Left lobe of liver (tissue), 2 donors: ENCODE results near the gene CST9. TPM values are rescaled to one million over a fixed set of nuclear protein-coding genes. Genes with fewer than 3 reads are reported as not detected.
A peak's percentile ranks its signal among the peaks of the same experiment; 100 is the strongest.

Experiments
- ATAC-seq: fragments of 200-7000 bp; cut with Tn5 transposase; one replicate; pipeline ENCODE4 v1.9.1; 2020; ENCODE audit warnings: mild to moderate bottlenecking, moderate library complexity
- DNase-seq: peaks from one replicate; pipeline ENCODE4 v3.0.0-alpha.2; 2020; ENCODE audit warnings: low spot score
- total RNA-seq: library from RNA; stranded (reverse); gene quantifications from one replicate; pipeline ENCODE4 v1.2.1, GENCODE V29; 2021
- donor health status: DM: no; HTN: no; CAD: no; lungs with moderate emphysema.
- donor health status: DM: no; HTN: yes; CAD: no.

The CST9 gene
- total RNA-seq: not detected

GRCh38 chr20:23605867-23606651, at the start of gene CST9:
Gene CST9 (minus strand): TSS chr20:23605917. CDS start chr20:23605864, 53 bp downstream.
- ATAC-seq (no peak), DNase-seq (no peak)

- DNase-seq (peak; percentile 38), ATAC-seq (no peak)
Observed at GRCh38 chr20:23654717-23655116, 49.0 kb upstream of the CST9 start.

DNA sequence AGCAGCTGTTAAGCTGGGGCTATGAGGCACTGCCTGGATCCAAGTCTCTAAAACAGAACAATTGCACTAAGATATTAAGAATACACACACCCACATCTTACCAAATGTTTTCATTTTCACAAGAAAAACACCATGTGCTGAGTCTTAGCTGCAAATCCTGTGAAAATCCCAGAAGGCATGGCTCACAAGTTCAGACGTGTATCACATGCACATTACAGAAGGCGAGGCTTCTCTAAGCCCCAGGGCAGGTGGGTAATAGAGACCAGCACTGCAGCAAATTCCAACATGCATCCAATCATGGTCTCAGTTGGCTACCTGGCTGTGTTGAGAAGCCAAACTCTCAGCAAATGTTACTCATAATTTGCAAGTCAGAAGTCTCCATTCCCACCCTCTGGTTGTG, 48.3 kb upstream of the CST9 start:
- ATAC-seq (no peak), DNase-seq (no peak)

- DNase-seq (peak; percentile 23), ATAC-seq (no peak)
Observed at GRCh38 chr20:23653400-23653938, 47.8 kb upstream of the CST9 start.

DNA sequence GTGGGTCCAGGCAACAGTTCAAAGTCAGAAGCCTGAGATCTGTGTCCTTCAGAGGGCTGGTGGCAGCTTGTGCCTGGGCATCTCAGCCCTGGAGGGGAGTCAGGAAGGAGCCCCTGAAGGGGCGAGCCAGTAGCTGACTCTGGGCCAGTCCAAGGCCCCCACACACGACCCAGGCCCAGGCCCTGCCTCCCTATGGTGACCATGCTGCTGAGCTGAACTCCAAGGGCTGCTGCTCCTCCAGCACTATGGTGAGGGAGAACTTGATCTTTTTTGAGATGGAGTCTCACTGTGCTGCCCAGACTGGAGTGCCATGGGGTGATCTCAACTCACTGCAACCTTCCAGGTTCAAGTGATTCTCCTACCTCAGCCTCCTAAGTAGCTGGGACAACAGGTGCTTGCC, 47.2 kb upstream of the CST9 start:
- ATAC-seq (no peak), DNase-seq (peak; percentile 33)

DNA sequence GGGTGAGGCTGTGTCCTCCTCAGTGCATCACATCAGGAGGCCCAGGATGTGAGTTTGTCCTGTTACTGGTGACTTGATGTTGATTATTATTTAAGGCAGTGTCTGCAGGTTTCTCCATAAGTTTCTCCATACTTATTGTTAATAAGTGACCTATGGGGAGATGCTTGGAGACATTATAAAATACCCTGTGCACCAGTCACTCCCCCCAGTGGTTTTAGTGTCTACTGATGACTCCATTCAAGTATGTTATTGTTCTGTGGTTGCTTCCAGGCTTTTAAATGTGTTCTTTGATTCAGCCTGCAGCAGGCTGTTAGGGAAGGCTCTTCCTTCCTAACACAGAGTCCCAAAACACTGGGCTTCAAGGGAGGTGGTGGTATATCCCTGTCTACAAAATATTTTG, 46.7 kb upstream of the CST9 start:
- DNase-seq (no peak), ATAC-seq (no peak)

DNA sequence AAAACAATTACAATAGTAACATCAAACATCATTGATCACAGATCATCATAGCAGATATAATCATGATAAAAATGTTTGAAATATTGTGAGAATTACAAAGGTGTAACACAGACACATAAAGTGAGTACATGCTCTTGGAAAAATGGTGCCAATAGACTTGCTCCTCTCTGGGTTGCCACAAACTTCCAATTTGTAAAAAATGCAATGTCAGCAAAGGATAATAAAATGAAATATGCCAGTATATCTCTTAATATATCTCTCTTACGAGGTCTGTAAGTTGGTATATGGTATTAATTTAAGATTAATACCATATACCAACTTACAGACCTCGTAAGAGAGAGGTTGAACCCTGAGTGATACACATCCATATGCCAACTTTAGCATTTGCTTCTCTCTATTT, 45.4 kb upstream of the CST9 start:
- DNase-seq (no peak), ATAC-seq (no peak)

- no peak for DNase-seq
- ATAC-seq: no peak
Observed at GRCh38 chr20:23649830-23650417, 44.2 kb upstream of the CST9 start.

DNA sequence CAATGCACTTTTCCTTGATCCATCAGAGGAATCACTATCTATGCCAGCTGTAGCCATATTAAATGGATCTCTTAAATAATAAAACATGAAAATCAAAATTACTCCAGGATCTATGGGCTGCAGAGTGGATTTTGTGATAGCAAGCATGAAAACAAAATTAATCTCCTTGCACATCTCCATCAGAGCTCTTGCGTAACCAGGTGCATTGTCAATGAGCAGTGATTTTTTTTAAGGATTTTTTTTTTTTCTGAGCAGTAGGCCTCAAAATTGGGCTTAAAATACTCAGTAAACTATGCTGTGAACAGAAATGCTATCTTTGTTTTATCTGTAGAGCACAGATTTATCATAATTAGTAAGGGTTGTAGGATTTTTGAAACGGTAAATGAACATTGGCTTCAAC, 43.5 kb upstream of the CST9 start:
- ATAC-seq: no peak
- no peak for DNase-seq

GRCh38 chr20:23647346-23647745, 41.6 kb upstream of the CST9 start:
- ATAC-seq: no peak
- DNase-seq: no peak

GRCh38 chr20:23646106-23646873, 40.6 kb upstream of the CST9 start:
- no peak for ATAC-seq
- no peak for DNase-seq

GRCh38 chr20:23645575-23645974, 39.9 kb upstream of the CST9 start:
- DNase-seq (no peak), ATAC-seq (no peak)

- no peak for DNase-seq
- ATAC-seq: no peak
Observed at GRCh38 chr20:23644164-23644563, 38.4 kb upstream of the CST9 start.

GRCh38 chr20:23643659-23644058, 37.9 kb upstream of the CST9 start:
- DNase-seq: no peak
- ATAC-seq: no peak

DNA sequence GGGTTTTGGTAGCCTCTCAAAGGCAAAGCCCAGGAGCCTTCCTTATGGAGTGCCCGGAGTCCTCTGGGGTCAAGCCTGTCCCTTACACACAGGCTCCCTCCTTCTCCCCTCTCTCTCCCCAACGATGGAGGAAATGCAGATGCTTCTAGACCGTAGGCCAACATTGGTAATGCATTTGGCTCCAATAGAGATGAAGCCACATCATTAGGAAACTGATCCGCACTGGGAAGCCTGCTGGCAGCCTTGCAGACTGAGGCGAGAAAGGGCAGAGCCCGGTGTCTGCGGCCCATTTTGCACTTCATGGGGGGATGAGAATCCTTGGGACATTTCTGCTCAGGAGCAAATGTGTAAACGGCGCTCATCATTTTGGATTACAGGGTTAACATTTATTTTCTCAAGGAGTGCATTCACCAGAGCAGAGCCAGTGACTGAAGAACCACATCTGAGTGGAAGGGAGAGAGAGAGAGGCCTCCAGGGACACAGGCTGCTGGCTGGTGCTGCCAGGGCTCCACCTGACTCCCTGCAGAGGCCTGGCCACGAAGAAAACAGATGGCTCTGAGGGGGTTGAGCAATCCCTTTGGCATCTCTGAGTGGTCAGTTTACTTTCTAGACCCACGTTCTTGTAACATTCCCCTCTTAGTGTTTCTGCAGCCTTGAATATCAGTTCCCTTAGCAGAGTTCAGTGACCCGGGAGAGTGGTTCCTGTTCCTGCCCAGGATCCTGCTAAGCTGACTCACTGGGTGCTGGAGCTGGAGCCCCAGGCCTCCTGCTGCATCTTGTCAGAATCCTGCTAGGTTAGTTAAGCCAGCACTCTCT, 36.4 kb upstream of the CST9 start:
- peak; percentile 40 for DNase-seq
- ATAC-seq: no peak

GRCh38 chr20:23640671-23641667, 35.3 kb upstream of the CST9 start:
- ATAC-seq (no peak), DNase-seq (peak; percentile 33)

DNA sequence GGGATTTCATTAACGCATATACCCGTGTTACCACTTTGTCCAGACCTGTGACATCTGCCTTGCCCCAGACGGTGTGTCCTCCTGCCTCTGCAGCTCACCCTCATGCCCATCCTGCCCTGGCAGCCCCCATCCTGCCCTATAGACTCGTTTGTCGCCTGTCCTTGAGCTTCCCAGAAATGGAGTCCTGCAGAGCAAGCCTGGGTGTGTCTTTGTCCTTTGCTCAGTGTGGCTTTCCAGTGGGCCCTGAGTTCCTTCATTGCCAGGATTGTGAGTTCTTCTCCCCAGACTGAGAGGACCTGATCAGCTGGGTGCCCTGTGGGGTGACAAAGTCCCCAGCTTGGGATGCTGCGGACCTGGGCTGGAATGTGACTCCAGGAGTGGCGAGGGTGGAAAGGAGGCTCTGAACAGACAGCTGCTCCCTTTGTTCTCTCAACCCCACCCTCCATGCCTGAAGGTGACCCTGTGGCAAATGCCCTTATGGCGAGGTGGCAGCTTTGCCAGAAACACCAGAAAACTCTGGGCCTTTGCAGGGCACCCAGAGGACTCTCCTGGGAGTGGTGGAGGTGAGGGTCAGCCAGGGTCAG, 34.4 kb upstream of the CST9 start:
- ATAC-seq (no peak), DNase-seq (peak; percentile 41)

GRCh38 chr20:23639490-23639958, 33.8 kb upstream of the CST9 start:
- DNase-seq: peak; percentile 41
- ATAC-seq: no peak

DNA sequence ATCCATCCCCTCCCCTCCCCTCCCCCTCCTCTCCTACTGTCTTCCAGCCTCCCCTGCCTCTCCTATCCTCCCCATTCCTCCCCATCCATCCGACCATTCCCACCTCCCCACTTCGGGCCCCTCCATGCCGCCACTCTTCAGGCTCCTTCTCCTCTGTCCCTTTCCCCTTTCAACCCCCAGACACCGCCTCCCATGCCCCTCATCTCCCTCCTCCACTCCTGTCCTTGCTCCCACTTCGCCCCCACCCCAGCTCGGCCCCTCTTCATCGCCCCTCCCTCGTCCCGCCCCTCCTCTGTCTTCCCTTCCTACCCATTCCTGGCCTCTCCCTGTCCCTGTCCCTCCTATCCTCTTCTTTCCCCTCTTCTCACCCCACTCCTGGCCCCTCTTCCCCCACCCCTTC, 32.6 kb upstream of the CST9 start:
- DNase-seq (peak; percentile 49), ATAC-seq (no peak)
